GM13977 (cell line): ENCODE data around the gene ZBTB7B.

ENCODE experiments used
- DNase-seq: peaks from one replicate; pipeline ENCODE4 v3.0.0; 2012; ENCODE audit warnings: low spot score
- CTCF ChIP-seq: IDR thresholded peaks from 2 replicates; pipeline ENCODE4 v1.5.1; 2012; ENCODE audit warnings: mild to moderate bottlenecking, control low read depth; ENCODE audit not compliant: insufficient read depth; ENCODE audit errors: extremely low read depth, missing control alignments
- in situ Hi-C: fragments of 300-500 bp; cut with MboI; formaldehyde crosslinking; loops from one replicate; pipeline ENCODE4 v1.12.0; 2022; ENCODE audit warnings: low sequenced_read_pairs, low pct_unique_long_range_greater_than_20kb, mixed read lengths, inconsistent platforms; ENCODE audit not compliant: unreplicated experiment

ZBTB7B gene

GRCh38 chr1:154957091-154957657 lies 45.4 kb upstream of the ZBTB7B start:
- DNase-seq = no peak
- in situ Hi-C loops = no loop called here
- no peak for TF ChIP-seq CTCF

GRCh38 chr1:154958036-154958435 lies 44.6 kb upstream of the ZBTB7B start:
- no peak for TF ChIP-seq CTCF
- in situ Hi-C loops = no loop called here
- DNase-seq = no peak

GRCh38 chr1:154958681-154959425 lies 43.7 kb upstream of the ZBTB7B start:
- in situ Hi-C loops = no loop called here
- no peak for DNase-seq
- TF ChIP-seq CTCF = no peak

GRCh38 chr1:154959426-154959780 lies 43.2 kb upstream of the ZBTB7B start:
- no peak for DNase-seq
- no peak for TF ChIP-seq CTCF
- in situ Hi-C loops = no loop called here

GRCh38 chr1:154960446-154961136 lies 42.0 kb upstream of the ZBTB7B start:
- in situ Hi-C loops = no loop called here
- no peak for DNase-seq
- no peak for TF ChIP-seq CTCF

GRCh38 chr1:154961207-154962155 lies 41.1 kb upstream of the ZBTB7B start, which contains the start of gene PYGO2:
TSS of gene PYGO2 (minus strand) at chr1:154961782. CDS start at chr1:154961576, 206 bp downstream.
- TF ChIP-seq CTCF = peak; percentile 75
- peak; percentile 93 for DNase-seq
- in situ Hi-C loops = no loop called here
